MCF 10A (cell line): Measurements from ENCODE around the gene AGBL4. TPM values are rescaled to one million over a fixed set of nuclear protein-coding genes. Genes with fewer than 3 reads are reported as not detected.
A peak's percentile ranks its signal among the peaks of the same experiment; 100 is the strongest.
"Not testable (repeated sequence)": the region's sequence is repeated elsewhere in the genome, so short reads cannot be mapped to it uniquely, and the experiment has no call there.

Source experiments
- BruUV-seq: library from RNA; stranded (reverse); fragments of 400-500 nt; replicated peaks from 2 replicates; lab custom pipeline; 2021; lab: Mats Ljungman, UMichigan
- CTCF ChIA-PET: fragments of 300-600 bp; sonication (Branson Sonifier 250); formaldehyde crosslinking; extraction: SDS; loops from one replicate; lab custom pipeline; 2021; ENCODE audit warnings: antibody characterized with exemption, inconsistent platforms; lab: Yijun Ruan, JAX
- POLR2A ChIA-PET: fragments of 300-600, 350-650 bp; sonication (Branson Sonifier 250); formaldehyde crosslinking; extraction: SDS; loops from one replicate; lab custom pipeline; 2020; ENCODE audit warnings: antibody characterized with exemption, inconsistent platforms; lab: Yijun Ruan, JAX
- DNase-seq: peaks from one replicate; pipeline ENCODE4 v3.0.0-alpha.2; 2018; ENCODE audit not compliant: unreplicated experiment
- H3K27ac Mint-ChIP-seq: one replicate; pipeline ENCODE4 v1.8.0; 2022; ENCODE audit warnings: mild to moderate bottlenecking, low read depth, mixed read lengths; ENCODE audit not compliant: unreplicated experiment
- H3K27me3 Mint-ChIP-seq: one replicate; pipeline ENCODE4 v1.8.0; 2022; ENCODE audit warnings: mixed read lengths; ENCODE audit not compliant: insufficient read depth, unreplicated experiment
- H3K36me3 Mint-ChIP-seq: one replicate; pipeline ENCODE4 v1.8.0; 2022; ENCODE audit warnings: mild to moderate bottlenecking, moderate library complexity, mixed read lengths; ENCODE audit not compliant: insufficient read depth, unreplicated experiment
- H3K4me1 Mint-ChIP-seq: one replicate; pipeline ENCODE4 v1.8.0; 2022; ENCODE audit warnings: mixed read lengths; ENCODE audit not compliant: insufficient read depth, unreplicated experiment
- H3K4me3 Mint-ChIP-seq: one replicate; pipeline ENCODE4 v1.8.0; 2022; ENCODE audit warnings: mild to moderate bottlenecking, moderate library complexity, mixed read lengths; ENCODE audit not compliant: unreplicated experiment
- H3K9me3 Mint-ChIP-seq: one replicate; pipeline ENCODE4 v1.8.0; 2022; ENCODE audit warnings: mixed read lengths; ENCODE audit not compliant: unreplicated experiment
- CTCF ChIP-seq: fragments of 200-600 bp; IDR thresholded peaks from one replicate; pipeline ENCODE4 v1.8.0; 2022; ENCODE audit warnings: antibody characterized with exemption, mild to moderate bottlenecking; ENCODE audit not compliant: unreplicated experiment
- intact Hi-C: fragments of 100-400 bp; cut with micrococcal nuclease; formaldehyde crosslinking; loops from 2 replicates; pipeline ENCODE4 v1.14.1; 2022
- total RNA-seq: library from RNA; stranded (reverse); gene quantifications from 2 replicates; pipeline ENCODE4 v1.2.3, GENCODE V29; 2022

Gene AGBL4
- total RNA-seq, 1 experiment from 2014 or later, result not detected

DNA sequence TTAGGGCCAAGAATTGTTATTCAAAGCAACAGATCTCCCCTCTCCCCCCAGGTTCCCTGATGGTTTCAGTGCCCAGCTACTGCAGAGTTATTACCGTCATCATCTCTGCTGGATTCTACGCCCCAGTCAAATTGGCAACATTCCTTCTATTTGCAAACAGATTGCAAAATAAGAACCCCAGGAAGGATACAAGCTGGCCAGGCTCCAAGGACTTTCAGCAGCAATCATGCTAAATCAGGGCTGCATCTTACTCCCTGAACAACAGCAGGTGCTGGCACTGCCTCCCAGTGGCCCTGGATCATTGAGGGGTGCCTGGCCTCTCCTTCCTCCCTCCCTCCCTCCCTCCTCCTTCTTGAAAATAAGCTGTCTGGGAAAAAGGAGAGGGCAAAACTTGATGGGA is 725.5 kb downstream of the AGBL4 start:
- peaks cover 15% of the 10 kb centered on the region for H3K4me1 Mint-ChIP-seq
- DNase-seq, result peak; percentile 84
- ChIA-PET POLR2A (no interaction called here), CTCF (no interaction called here)
- no TSS peak for BruUV-seq
- no peaks in the 10 kb centered on the region for H3K27me3 Mint-ChIP-seq
- intact Hi-C loops, result no loop called here
- no peak overlapping the region for H3K27ac Mint-ChIP-seq
- H3K36me3 Mint-ChIP-seq, result peaks cover 5% of the 10 kb centered on the region
- no peak overlapping the region for H3K4me3 Mint-ChIP-seq
- H3K9me3 Mint-ChIP-seq, result no peaks in the 10 kb centered on the region
- TF ChIP-seq CTCF, result no peak

GRCh38 chr1:49297783-49298182 is 726.0 kb downstream of the AGBL4 start:
- POLR2A ChIA-PET, result no interaction called here
- H3K4me1 Mint-ChIP-seq, result peaks cover 15% of the 10 kb centered on the region
- H3K9me3 Mint-ChIP-seq, result no peaks in the 10 kb centered on the region
- no peak for TF ChIP-seq CTCF
- no TSS peak for BruUV-seq
- intact Hi-C loops, result no loop called here
- H3K27ac Mint-ChIP-seq, result no peak overlapping the region
- DNase-seq, result peak; percentile 54
- CTCF ChIA-PET, result no interaction called here
- no peaks in the 10 kb centered on the region for H3K27me3 Mint-ChIP-seq
- H3K36me3 Mint-ChIP-seq, result peaks cover 5% of the 10 kb centered on the region
- no peak overlapping the region for H3K4me3 Mint-ChIP-seq

DNA sequence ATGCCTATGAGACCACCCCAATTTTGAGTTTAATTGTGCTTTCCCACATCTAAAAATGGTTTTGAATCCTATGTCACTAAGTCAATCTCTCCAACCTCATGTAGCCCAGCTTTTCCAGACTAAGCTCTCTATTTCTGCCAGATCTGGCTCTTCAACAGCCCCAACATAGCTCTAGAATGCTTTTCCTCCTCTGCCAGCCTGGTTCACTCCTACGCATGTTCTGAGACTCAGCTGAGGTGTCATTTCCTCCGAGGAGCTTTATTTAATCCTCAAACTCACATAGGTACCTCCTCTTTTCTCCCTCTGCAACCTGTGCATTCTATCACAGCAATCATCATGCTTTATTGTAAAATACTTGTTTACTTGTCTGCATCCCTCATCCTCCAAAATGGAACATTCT is 729.2 kb downstream of the AGBL4 start:
- Mint-ChIP-seq H3K4me3 (no peak overlapping the region), H3K36me3 (no peaks in the 10 kb centered on the region), H3K27ac (no peak overlapping the region), H3K4me1 (peaks cover 15% of the 10 kb centered on the region), H3K27me3 (no peaks in the 10 kb centered on the region), H3K9me3 (peaks cover 7% of the 10 kb centered on the region)
- TF ChIP-seq CTCF, result no peak
- intact Hi-C loops, result no loop called here
- ChIA-PET CTCF (no interaction called here), POLR2A (no interaction called here)
- no peak for DNase-seq
- no TSS peak for BruUV-seq

GRCh38 chr1:49293016-49293415 is 730.7 kb downstream of the AGBL4 start:
- no peak for TF ChIP-seq CTCF
- Mint-ChIP-seq H3K36me3 (no peaks in the 10 kb centered on the region), H3K27me3 (no peaks in the 10 kb centered on the region), H3K4me3 (no peak overlapping the region), H3K4me1 (peaks cover 4% of the 10 kb centered on the region), H3K9me3 (peaks cover 7% of the 10 kb centered on the region), H3K27ac (no peak overlapping the region)
- intact Hi-C loops, result no loop called here
- BruUV-seq, result no TSS peak
- POLR2A ChIA-PET, result interaction anchor here (0.7 kb wide), 1 partner anchor 1249 kb away, joined by 3 read pairs; no protein-coding TSS in a partner anchor
- DNase-seq, result no peak
- CTCF ChIA-PET, result interaction anchor here (0.5 to 0.7 kb wide), 2 partner anchors 192 to 788 kb away, joined by 3 read pairs; no protein-coding TSS in a partner anchor

- H3K9me3 Mint-ChIP-seq, BruUV-seq, H3K27ac Mint-ChIP-seq, POLR2A ChIA-PET, H3K4me3 Mint-ChIP-seq, intact Hi-C loops, H3K36me3 Mint-ChIP-seq, H3K27me3 Mint-ChIP-seq, DNase-seq, H3K4me1 Mint-ChIP-seq: not testable (repeated sequence)
- CTCF ChIA-PET, result interaction anchor here (0.6 kb wide), 1 partner anchor 396 kb away, joined by 3 read pairs; no protein-coding TSS in a partner anchor
These were observed 766.3 kb downstream of the AGBL4 start for GRCh38 chr1:49257211-49258049.
